ENCODE results near the gene BAZ1A.

Gene BAZ1A

DNA sequence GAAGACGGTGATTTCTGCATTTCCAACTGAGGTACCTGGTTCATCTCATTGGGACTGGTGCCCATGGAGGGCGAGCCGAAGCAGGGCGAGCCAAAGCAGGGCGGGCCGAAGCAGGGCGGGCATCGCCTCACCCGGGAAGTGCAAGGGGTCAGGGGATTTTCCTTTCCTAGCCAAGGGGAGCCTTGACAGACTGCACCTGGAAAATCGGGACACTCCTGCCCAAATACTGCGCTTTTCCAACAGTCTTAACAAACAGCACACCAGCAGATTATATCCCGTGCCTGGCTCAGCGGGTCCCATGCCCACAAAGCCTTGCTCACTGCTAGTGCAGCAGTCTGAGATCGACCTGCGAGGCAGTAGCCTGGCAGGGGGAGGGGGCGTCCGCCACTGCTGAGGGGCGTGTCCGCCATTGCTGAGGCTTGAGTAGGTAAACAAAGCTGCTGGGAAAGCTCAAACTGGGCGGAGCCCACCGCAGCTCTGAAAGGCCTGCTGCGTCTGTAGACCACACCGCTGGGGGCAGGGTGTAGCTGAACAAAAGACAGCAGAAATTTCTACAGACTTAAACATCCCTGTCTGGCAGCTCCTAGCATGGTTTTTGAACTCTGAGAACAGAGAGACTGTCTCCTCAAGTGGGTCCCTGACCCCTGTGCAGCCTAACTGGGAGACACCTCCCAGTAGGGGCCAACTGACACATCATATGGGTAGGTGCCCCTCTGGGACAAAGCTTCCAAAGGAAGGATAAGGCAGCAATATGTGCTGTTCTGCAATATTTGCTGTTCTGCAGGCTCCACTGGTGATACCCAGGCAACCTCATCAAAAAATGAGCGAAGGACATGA is 77.2 kb downstream of the BAZ1A start:
- Histone ChIP-seq H3K36me3 (ENCODE audit: control insufficient read depth, insufficient read depth, low read length) (peaks cover 4% of the 10 kb centered on the region), H3K9me3 (ENCODE audit: control insufficient read depth, low read length) (no peaks in the 10 kb centered on the region), H3K27me3 (ENCODE audit: control insufficient read depth, insufficient read depth, low read length) (no peaks in the 10 kb centered on the region), H3K4me1 (ENCODE audit: control insufficient read depth, insufficient read depth, low read length) (no peaks in the 10 kb centered on the region), H3K4me3 (ENCODE audit: low read length) (no peak overlapping the region), H3K9ac (ENCODE audit: low read length) (no peak overlapping the region)

DNA sequence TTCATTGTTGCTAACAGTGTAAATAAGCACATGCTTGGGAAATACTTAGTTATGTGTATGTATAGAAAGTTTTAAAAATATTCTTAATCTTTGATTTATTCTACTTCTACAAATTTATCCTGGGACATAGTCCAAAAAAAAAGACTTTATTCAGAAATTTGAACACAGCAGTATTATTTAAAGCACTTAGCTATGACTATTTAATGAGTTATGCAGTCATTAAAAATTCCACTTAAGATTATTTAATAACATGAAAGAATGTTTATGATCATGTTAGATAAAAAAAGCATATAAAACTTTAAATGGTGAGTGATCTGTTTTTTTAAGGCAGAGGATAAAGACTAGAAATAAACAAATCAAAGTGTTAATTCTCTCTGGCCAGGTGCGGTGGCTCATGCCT is 78.3 kb downstream of the BAZ1A start:
- no peaks in the 10 kb centered on the region for H3K9me3 ChIP-seq (ENCODE audit: control insufficient read depth, low read length)
- H3K27me3 ChIP-seq (ENCODE audit: control insufficient read depth, insufficient read depth, low read length): no peaks in the 10 kb centered on the region
- H3K4me1 ChIP-seq (ENCODE audit: control insufficient read depth, insufficient read depth, low read length): no peaks in the 10 kb centered on the region
- H3K4me3 ChIP-seq (ENCODE audit: low read length): no peak overlapping the region
- peaks cover 4% of the 10 kb centered on the region for H3K36me3 ChIP-seq (ENCODE audit: control insufficient read depth, insufficient read depth, low read length)
- no peak overlapping the region for H3K9ac ChIP-seq (ENCODE audit: low read length)

DNA sequence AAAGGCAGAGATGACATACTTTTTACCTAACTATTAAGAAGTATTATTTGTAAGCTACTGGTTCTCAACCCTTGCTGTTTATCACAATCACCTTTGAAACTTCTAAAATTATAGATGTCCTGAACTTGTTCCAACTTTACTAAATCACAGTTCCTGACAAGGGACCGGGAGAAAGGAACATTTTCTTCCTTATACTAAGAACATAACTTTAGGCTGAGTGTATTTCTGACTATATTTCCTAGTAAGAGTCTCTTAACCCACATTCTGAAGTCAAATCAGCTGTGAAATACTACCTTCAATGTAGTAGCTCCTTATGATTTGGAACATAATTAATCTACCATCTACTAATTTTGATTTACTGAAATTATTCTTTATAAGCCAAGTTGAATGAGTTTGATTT is 80.2 kb downstream of the BAZ1A start:
- Histone ChIP-seq H3K9ac (ENCODE audit: low read length) (no peak overlapping the region), H3K4me1 (ENCODE audit: control insufficient read depth, insufficient read depth, low read length) (no peaks in the 10 kb centered on the region), H3K9me3 (ENCODE audit: control insufficient read depth, low read length) (no peaks in the 10 kb centered on the region), H3K4me3 (ENCODE audit: low read length) (no peak overlapping the region), H3K36me3 (ENCODE audit: control insufficient read depth, insufficient read depth, low read length) (peaks cover 4% of the 10 kb centered on the region), H3K27me3 (ENCODE audit: control insufficient read depth, insufficient read depth, low read length) (no peaks in the 10 kb centered on the region)

DNA sequence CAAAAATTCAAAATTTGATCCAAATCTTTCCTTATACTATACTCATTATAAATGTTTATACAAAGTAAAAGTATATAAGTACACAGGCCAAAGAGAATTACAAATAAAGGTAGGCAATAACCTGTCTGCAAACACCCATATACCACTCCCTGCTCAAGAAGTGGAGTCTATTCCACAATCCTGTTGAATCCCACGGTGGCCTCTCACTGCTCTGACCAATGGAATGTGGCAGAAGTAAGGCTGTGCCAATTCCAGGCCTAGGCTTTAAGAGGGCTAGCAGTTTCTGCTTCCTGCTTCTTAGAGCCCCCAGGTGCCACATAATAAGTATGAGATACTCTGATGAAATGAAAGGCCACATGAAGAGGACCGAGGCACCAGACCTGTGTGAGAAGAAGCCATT is 80.9 kb downstream of the BAZ1A start:
- H3K4me1 ChIP-seq (ENCODE audit: control insufficient read depth, insufficient read depth, low read length): no peaks in the 10 kb centered on the region
- no peak overlapping the region for H3K4me3 ChIP-seq (ENCODE audit: low read length)
- H3K9me3 ChIP-seq (ENCODE audit: control insufficient read depth, low read length): no peaks in the 10 kb centered on the region
- H3K36me3 ChIP-seq (ENCODE audit: control insufficient read depth, insufficient read depth, low read length): peaks cover 4% of the 10 kb centered on the region
- H3K27me3 ChIP-seq (ENCODE audit: control insufficient read depth, insufficient read depth, low read length): no peaks in the 10 kb centered on the region
- no peak overlapping the region for H3K9ac ChIP-seq (ENCODE audit: low read length)

DNA sequence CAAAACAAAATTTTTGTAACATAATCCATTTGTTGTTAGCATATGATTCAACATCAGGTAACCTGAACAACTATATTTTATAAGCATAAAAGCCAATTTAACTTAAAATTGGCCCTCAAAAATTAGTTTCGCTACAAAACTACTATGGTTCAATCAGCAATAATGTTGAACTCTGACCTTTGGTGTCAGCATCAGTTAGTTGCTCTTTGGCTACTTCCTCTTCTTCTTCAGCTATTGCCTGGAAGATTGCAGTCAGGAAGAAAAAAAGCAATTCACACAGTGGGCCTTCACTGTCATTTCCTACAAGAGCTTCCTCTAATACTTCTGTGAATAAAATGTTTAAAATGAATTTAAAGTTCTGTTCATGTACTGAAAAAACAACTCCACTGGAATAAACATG is 82.6 kb downstream of the BAZ1A start:
- Histone ChIP-seq H3K9ac (ENCODE audit: low read length) (no peak overlapping the region), H3K4me1 (ENCODE audit: control insufficient read depth, insufficient read depth, low read length) (no peaks in the 10 kb centered on the region), H3K36me3 (ENCODE audit: control insufficient read depth, insufficient read depth, low read length) (no peaks in the 10 kb centered on the region), H3K9me3 (ENCODE audit: control insufficient read depth, low read length) (no peaks in the 10 kb centered on the region), H3K27me3 (ENCODE audit: control insufficient read depth, insufficient read depth, low read length) (no peaks in the 10 kb centered on the region), H3K4me3 (ENCODE audit: low read length) (no peak overlapping the region)

DNA sequence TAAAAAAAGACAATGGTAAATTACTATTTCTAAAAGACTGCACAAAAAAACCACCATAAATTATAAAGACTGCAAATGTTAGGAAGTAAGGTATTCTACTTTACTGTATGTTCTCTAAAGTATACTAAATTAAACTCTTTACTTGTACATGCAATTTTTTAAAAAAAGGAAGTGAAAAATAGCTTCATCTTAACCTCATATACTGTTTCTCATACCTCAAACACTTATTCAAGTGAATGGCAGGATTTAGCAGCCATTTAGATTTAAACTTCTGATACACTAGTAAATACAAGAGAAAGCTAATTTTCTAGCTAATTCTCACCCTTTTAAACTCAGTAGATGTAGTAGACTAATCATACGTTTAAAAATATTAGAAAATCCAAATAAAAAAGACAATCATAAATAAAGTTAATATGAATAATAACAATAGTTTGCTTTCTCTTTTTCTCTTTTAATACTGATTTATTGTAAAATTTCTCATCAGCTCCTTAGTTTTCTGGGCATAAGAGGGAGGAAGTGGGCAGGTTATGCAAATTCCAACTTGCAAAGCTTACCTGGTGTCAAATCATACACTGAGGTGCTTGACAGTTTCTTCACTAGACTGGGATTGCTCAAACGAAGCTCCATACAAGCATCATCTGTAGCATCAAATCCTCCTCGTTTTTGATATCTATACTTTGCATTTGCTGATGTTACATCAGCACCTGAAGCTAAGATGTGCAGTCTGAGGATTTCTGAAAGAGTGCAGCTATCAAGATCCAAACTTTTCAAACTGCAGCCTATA is 89.7 kb downstream of the BAZ1A start:
- no peaks in the 10 kb centered on the region for H3K9me3 ChIP-seq (ENCODE audit: control insufficient read depth, low read length)
- no peaks in the 10 kb centered on the region for H3K27me3 ChIP-seq (ENCODE audit: control insufficient read depth, insufficient read depth, low read length)
- no peaks in the 10 kb centered on the region for H3K36me3 ChIP-seq (ENCODE audit: control insufficient read depth, insufficient read depth, low read length)
- no peak overlapping the region for H3K9ac ChIP-seq (ENCODE audit: low read length)
- no peak overlapping the region for H3K4me3 ChIP-seq (ENCODE audit: low read length)
- no peaks in the 10 kb centered on the region for H3K4me1 ChIP-seq (ENCODE audit: control insufficient read depth, insufficient read depth, low read length)

DNA sequence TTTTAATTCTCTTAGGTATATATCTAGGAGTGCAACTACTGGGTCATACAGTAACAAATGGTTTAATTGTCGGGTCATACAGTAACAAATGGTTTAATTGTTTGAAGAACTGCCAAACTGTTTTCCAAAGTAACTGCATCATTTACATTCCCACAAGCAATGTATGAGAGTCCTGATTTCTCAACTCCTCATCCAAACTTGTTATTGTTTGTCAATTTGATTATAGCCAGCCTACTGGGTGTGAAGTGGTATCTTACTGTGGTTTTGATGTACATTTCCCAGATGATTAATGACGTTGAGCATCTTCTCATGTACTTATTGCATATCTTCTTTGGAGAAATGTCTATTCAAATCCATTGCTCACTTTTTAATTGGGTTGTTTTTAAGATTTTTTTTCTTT is 93.1 kb downstream of the BAZ1A start:
- no peaks in the 10 kb centered on the region for H3K36me3 ChIP-seq (ENCODE audit: control insufficient read depth, insufficient read depth, low read length)
- H3K9me3 ChIP-seq (ENCODE audit: control insufficient read depth, low read length): no peaks in the 10 kb centered on the region
- no peaks in the 10 kb centered on the region for H3K27me3 ChIP-seq (ENCODE audit: control insufficient read depth, insufficient read depth, low read length)
- H3K9ac ChIP-seq (ENCODE audit: low read length): no peak overlapping the region
- H3K4me3 ChIP-seq (ENCODE audit: low read length): no peak overlapping the region
- no peaks in the 10 kb centered on the region for H3K4me1 ChIP-seq (ENCODE audit: control insufficient read depth, insufficient read depth, low read length)

DNA sequence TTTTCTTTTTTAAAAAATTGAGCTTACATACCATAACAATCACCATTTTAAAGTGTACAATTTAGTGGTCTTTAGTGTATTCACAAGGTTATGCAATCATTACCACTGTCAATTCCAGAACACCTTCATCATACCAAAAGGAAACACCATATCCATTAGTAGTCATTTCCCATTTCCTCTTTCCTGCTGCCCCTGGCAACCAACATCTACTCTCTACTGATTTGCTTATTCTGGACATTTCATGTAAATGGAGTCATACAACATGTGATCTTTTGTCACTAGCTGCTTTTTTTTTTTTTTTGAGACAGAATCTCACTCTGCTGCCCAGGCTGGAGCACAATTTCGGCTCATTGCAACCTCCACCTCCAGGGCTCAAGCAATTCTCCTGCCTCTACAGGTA is 93.9 kb downstream of the BAZ1A start:
- no peak overlapping the region for H3K9ac ChIP-seq (ENCODE audit: low read length)
- no peak overlapping the region for H3K4me3 ChIP-seq (ENCODE audit: low read length)
- H3K36me3 ChIP-seq (ENCODE audit: control insufficient read depth, insufficient read depth, low read length): no peaks in the 10 kb centered on the region
- no peaks in the 10 kb centered on the region for H3K9me3 ChIP-seq (ENCODE audit: control insufficient read depth, low read length)
- H3K27me3 ChIP-seq (ENCODE audit: control insufficient read depth, insufficient read depth, low read length): no peaks in the 10 kb centered on the region
- H3K4me1 ChIP-seq (ENCODE audit: control insufficient read depth, insufficient read depth, low read length): no peaks in the 10 kb centered on the region

DNA sequence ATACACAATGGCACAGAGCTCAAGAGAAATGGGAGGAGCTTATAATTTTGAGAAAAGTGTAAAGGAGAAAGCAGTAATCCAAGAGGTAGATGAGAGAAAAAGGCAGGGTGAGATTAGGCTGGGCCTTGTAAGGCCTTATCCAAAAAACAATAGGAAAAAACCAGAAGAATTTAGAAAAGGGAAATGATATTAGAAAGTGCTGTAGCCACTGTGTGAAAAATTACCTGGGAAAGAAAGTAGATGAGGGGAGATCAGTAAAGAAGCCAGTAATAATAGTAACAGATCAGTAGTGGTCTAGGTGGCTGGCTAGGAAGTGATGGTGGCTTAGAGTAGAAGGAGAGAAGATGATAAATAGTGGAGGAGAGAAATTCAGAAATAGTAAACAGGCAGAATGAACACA is 94.5 kb downstream of the BAZ1A start:
- H3K4me1 ChIP-seq (ENCODE audit: control insufficient read depth, insufficient read depth, low read length): no peaks in the 10 kb centered on the region
- H3K27me3 ChIP-seq (ENCODE audit: control insufficient read depth, insufficient read depth, low read length): no peaks in the 10 kb centered on the region
- no peak overlapping the region for H3K9ac ChIP-seq (ENCODE audit: low read length)
- no peak overlapping the region for H3K4me3 ChIP-seq (ENCODE audit: low read length)
- no peaks in the 10 kb centered on the region for H3K9me3 ChIP-seq (ENCODE audit: control insufficient read depth, low read length)
- H3K36me3 ChIP-seq (ENCODE audit: control insufficient read depth, insufficient read depth, low read length): peaks cover 4% of the 10 kb centered on the region

DNA sequence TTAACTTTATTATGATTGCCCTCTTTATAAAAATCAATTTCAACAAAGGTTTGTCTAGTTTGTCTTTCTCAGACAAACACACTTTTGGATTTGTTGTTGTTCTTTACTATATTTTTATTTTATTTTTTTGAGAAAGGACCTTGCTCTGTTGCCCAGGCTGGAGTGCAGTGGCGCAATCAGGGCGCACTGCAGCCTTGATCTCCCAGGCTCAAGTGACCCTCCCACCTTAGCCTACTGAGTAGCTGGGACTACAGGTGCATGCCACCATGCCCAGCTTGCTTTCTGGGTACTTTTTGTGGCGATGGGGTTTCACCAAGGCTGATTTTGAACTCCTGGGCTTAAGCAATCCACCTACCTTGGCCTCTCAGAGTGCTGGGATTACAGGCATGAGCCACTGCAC is 96.4 kb downstream of the BAZ1A start:
- Histone ChIP-seq H3K36me3 (ENCODE audit: control insufficient read depth, insufficient read depth, low read length) (peaks cover 8% of the 10 kb centered on the region), H3K9ac (ENCODE audit: low read length) (no peak overlapping the region)

DNA sequence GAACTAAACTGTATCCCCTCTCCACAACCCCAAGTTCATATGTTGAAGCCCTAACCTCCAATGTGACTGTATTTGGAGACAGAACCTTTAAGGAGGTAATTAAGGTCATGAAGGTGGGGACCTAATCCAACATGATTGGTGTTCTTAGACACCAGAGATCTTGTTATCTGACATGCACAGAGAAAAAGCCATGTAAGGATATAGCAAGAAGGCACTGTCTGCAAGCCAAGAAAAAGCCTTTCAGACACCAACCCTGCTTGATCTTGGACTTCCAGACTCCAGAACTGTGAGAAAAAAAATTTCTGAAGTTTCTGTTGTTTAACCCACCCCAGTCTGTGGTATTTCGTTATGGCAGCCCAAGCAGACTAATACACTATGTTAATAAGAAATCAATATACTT is 98.5 kb downstream of the BAZ1A start:
- Histone ChIP-seq H3K9ac (ENCODE audit: low read length) (no peak overlapping the region), H3K36me3 (ENCODE audit: control insufficient read depth, insufficient read depth, low read length) (peaks cover 8% of the 10 kb centered on the region), H3K9me3 (ENCODE audit: control insufficient read depth, low read length) (no peaks in the 10 kb centered on the region), H3K4me1 (ENCODE audit: control insufficient read depth, insufficient read depth, low read length) (no peaks in the 10 kb centered on the region), H3K27me3 (ENCODE audit: control insufficient read depth, insufficient read depth, low read length) (no peaks in the 10 kb centered on the region), H3K4me3 (ENCODE audit: low read length) (no peak overlapping the region)

More for the DNA sequence above, 96.4 kb downstream of the BAZ1A start:
- Histone ChIP-seq H3K9me3 (ENCODE audit: control insufficient read depth, low read length) (no peaks in the 10 kb centered on the region), H3K4me3 (ENCODE audit: low read length) (no peak overlapping the region), H3K27me3 (ENCODE audit: control insufficient read depth, insufficient read depth, low read length) (no peaks in the 10 kb centered on the region), H3K4me1 (ENCODE audit: control insufficient read depth, insufficient read depth, low read length) (no peaks in the 10 kb centered on the region)

DNA sequence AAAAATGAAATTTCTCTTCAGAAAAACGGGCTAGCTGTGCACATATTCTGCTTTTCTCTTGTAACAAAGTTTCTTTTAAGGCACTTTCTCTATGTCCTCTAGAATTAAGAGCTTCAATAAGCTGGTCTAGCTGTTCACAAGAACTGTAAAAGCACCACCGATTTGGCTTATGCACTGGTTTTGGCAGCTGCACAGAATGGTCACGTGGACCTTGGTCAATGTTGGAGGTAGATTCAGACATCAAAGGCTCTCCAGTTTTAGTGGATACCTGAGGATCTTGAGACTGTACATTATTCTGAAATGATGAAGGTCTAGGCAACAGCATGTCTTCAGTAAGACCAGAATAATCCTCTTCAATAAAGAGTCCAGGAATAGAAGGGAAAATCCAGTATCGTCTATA is 99.2 kb downstream of the BAZ1A start:
- H3K9me3 ChIP-seq (ENCODE audit: control insufficient read depth, low read length): no peaks in the 10 kb centered on the region
- H3K36me3 ChIP-seq (ENCODE audit: control insufficient read depth, insufficient read depth, low read length): peaks cover 8% of the 10 kb centered on the region
- no peaks in the 10 kb centered on the region for H3K27me3 ChIP-seq (ENCODE audit: control insufficient read depth, insufficient read depth, low read length)
- no peaks in the 10 kb centered on the region for H3K4me1 ChIP-seq (ENCODE audit: control insufficient read depth, insufficient read depth, low read length)
- H3K4me3 ChIP-seq (ENCODE audit: low read length): no peak overlapping the region
- no peak overlapping the region for H3K9ac ChIP-seq (ENCODE audit: low read length)

Measured in mucosa of stomach (tissue), 1 donor.